WTC11 (cell line): ENCODE data around the gene CABLES1. TPM values are rescaled to one million over a fixed set of nuclear protein-coding genes. Genes with fewer than 3 reads are reported as not detected.

Experiments used
- ATAC-seq: fragments of 200-7000 bp; cut with Tn5 transposase; 2 replicates; pipeline ENCODE4 v1.10.0; 2021; ENCODE audit warnings: mild to moderate bottlenecking, moderate library complexity
- CTCF ChIA-PET: fragments of 300-600 bp; sonication (Branson Sonifier 250); formaldehyde crosslinking; loops from one replicate; lab custom pipeline; 2021; ENCODE audit warnings: antibody characterized with exemption; lab: Charles Lee
- POLR2A ChIA-PET: fragments of 350-600 bp; sonication (Branson Sonifier 250); formaldehyde crosslinking; loops from one replicate; lab custom pipeline; 2021; ENCODE audit warnings: antibody characterized with exemption; lab: Charles Lee
- DNase-seq: peaks from one replicate; pipeline ENCODE4 v3.0.0; 2021; ENCODE audit warnings: low spot score
- H3K27ac Mint-ChIP-seq: 2 replicates; pipeline ENCODE4 v1.8.0; 2021; ENCODE audit warnings: mixed read lengths
- H3K27me3 Mint-ChIP-seq: 2 replicates; pipeline ENCODE4 v1.8.0; 2021; ENCODE audit warnings: low read depth, mild to moderate bottlenecking, moderate library complexity, mixed read lengths
- H3K36me3 Mint-ChIP-seq: 2 replicates; pipeline ENCODE4 v1.8.0; 2021; ENCODE audit warnings: mixed read lengths
- H3K4me1 Mint-ChIP-seq: 2 replicates; pipeline ENCODE4 v1.8.0; 2022; ENCODE audit warnings: mixed read lengths
- H3K4me3 Mint-ChIP-seq: 2 replicates; pipeline ENCODE4 v1.8.0; 2021; ENCODE audit warnings: mild to moderate bottlenecking, moderate library complexity, mixed read lengths
- H3K9me3 Mint-ChIP-seq: 2 replicates; pipeline ENCODE4 v1.8.0; 2021; ENCODE audit warnings: mixed read lengths
- ATF6 ChIP-seq: sonication (generic); formaldehyde crosslinking; IDR thresholded peaks from 2 replicates; pipeline ENCODE4 v1.8.1; 2023; ENCODE audit warnings: mild to moderate bottlenecking, missing genetic modification reagents
- CBFB ChIP-seq: sonication (generic); formaldehyde crosslinking; IDR thresholded peaks from 2 replicates; pipeline ENCODE4 v1.8.1; 2022; ENCODE audit warnings: mild to moderate bottlenecking, low read depth, missing genetic modification reagents
- ELF4 ChIP-seq: sonication (generic); formaldehyde crosslinking; IDR thresholded peaks from 2 replicates; pipeline ENCODE4 v1.8.1; 2022; ENCODE audit warnings: low read depth, mild to moderate bottlenecking, moderate library complexity, missing genetic modification reagents
- ESRRA ChIP-seq: sonication (generic); formaldehyde crosslinking; IDR thresholded peaks from 2 replicates; pipeline ENCODE4 v1.8.1; 2022; ENCODE audit warnings: mild to moderate bottlenecking, missing genetic modification reagents, borderline replicate concordance
- ETV6 ChIP-seq: sonication (generic); formaldehyde crosslinking; IDR thresholded peaks from 2 replicates; pipeline ENCODE4 v1.8.1; 2022; ENCODE audit warnings: mild to moderate bottlenecking, missing genetic modification reagents
- FOXK1 ChIP-seq: sonication (generic); formaldehyde crosslinking; IDR thresholded peaks from 2 replicates; pipeline ENCODE4 v1.8.0; 2022; ENCODE audit warnings: mild to moderate bottlenecking, moderate library complexity, missing genetic modification reagents
- HMGA2 ChIP-seq: fragments of 250-450 bp; sonication (Bioruptor Pico); IDR thresholded peaks from 2 replicates; pipeline ENCODE4 v1.4.0; 2021; ENCODE audit warnings: mild to moderate bottlenecking, moderate library complexity
- IRF1 ChIP-seq: sonication (generic); formaldehyde crosslinking; IDR thresholded peaks from 2 replicates; pipeline ENCODE4 v1.8.0; 2023; ENCODE audit warnings: missing genetic modification reagents
- IRF2 ChIP-seq: sonication (generic); formaldehyde crosslinking; IDR thresholded peaks from 2 replicates; pipeline ENCODE4 v1.8.0; 2022; ENCODE audit warnings: low read depth, missing genetic modification reagents, borderline replicate concordance
- JUN ChIP-seq: sonication (generic); formaldehyde crosslinking; IDR thresholded peaks from 2 replicates; pipeline ENCODE4 v1.8.0; 2023; ENCODE audit warnings: mild to moderate bottlenecking, missing genetic modification reagents
- NR3C1 ChIP-seq: sonication (generic); formaldehyde crosslinking; conservative IDR thresholded peaks from 2 replicates; pipeline ENCODE4 v1.8.1; 2023; ENCODE audit warnings: low read depth, mild to moderate bottlenecking, missing genetic modification reagents
- PRDM15 ChIP-seq: sonication (generic); formaldehyde crosslinking; IDR thresholded peaks from 2 replicates; pipeline ENCODE4 v1.8.0; 2022; ENCODE audit warnings: missing genetic modification reagents
- PRRX2 ChIP-seq: fragments of 250-450 bp; sonication (Bioruptor Pico); IDR thresholded peaks from 2 replicates; pipeline ENCODE4 v1.8.0; 2021; ENCODE audit warnings: mild to moderate bottlenecking
- RORB ChIP-seq: fragments of 250-450 bp; sonication (Bioruptor Pico); IDR thresholded peaks from 2 replicates; pipeline ENCODE4 v1.9.0; 2021; ENCODE audit warnings: mild to moderate bottlenecking
- SP1 ChIP-seq: sonication (generic); formaldehyde crosslinking; conservative IDR thresholded peaks from 2 replicates; pipeline ENCODE4 v1.8.1; 2022; ENCODE audit warnings: missing genetic modification reagents
- TP53 ChIP-seq: sonication (generic); formaldehyde crosslinking; IDR thresholded peaks from 2 replicates; pipeline ENCODE4 v1.8.1; 2023; ENCODE audit warnings: mild to moderate bottlenecking, missing genetic modification reagents
- ZNF121 ChIP-seq: sonication (generic); formaldehyde crosslinking; IDR thresholded peaks from 2 replicates; pipeline ENCODE4 v1.8.0; 2023; ENCODE audit warnings: missing genetic modification reagents
- ZNF138 ChIP-seq: sonication (generic); formaldehyde crosslinking; conservative IDR thresholded peaks from 2 replicates; pipeline ENCODE4 v1.8.1; 2022; ENCODE audit warnings: mild to moderate bottlenecking, moderate library complexity, missing genetic modification reagents
- total RNA-seq: library from RNA; stranded (reverse); gene quantifications from 3 replicates; pipeline ENCODE4 v1.2.3, GENCODE V29; 2021
- TF ChIP-seq, protein P1 (sequence below): sonication (generic); formaldehyde crosslinking; IDR thresholded peaks from 2 replicates; pipeline ENCODE4 v1.8.0; 2022; ENCODE audit warnings: mild to moderate bottlenecking, missing genetic modification reagents
- TF ChIP-seq, protein P2 (sequence below): sonication (generic); formaldehyde crosslinking; conservative IDR thresholded peaks from 2 replicates; pipeline ENCODE4 v1.8.1; 2023; ENCODE audit warnings: mild to moderate bottlenecking, low read depth, missing genetic modification reagents, moderate library complexity
- TF ChIP-seq, protein P3 (sequence below): sonication (generic); formaldehyde crosslinking; IDR thresholded peaks from 2 replicates; pipeline ENCODE4 v1.8.1; 2022; ENCODE audit warnings: low read depth, missing genetic modification reagents, borderline replicate concordance

Gene CABLES1
- total RNA-seq, 1 experiment from 2014 or later: 17.0 TPM

GRCh38 chr18:23248826-23249225, 113.5 kb downstream of the CABLES1 start:
- peaks cover 83% of the 10 kb centered on the region for H3K36me3 Mint-ChIP-seq
- DNase-seq: no peak
- no peak overlapping the region for H3K4me3 Mint-ChIP-seq
- H3K27me3 Mint-ChIP-seq: no peaks in the 10 kb centered on the region; the same call in 1 of the 2 replicates
- no peak for ATAC-seq
- ChIA-PET POLR2A (interaction anchor here (1.2 kb wide), 1 partner anchor 10 kb away, joined by 3 read pairs; no protein-coding TSS in a partner anchor), CTCF (interaction anchor here (1.6 kb wide), 1 partner anchor 11 kb away, joined by 3 read pairs; no protein-coding TSS in a partner anchor)
- TF ChIP-seq, protein P1, sequence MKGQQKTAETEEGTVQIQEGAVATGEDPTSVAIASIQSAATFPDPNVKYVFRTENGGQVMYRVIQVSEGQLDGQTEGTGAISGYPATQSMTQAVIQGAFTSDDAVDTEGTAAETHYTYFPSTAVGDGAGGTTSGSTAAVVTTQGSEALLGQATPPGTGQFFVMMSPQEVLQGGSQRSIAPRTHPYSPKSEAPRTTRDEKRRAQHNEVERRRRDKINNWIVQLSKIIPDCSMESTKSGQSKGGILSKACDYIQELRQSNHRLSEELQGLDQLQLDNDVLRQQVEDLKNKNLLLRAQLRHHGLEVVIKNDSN (CRISPR knock-in tag): no peak
- TF ChIP-seq JUN (CRISPR knock-in tag) (no peak), TP53 (no peak), ESRRA (CRISPR knock-in tag) (no peak), ZNF138 (CRISPR knock-in tag) (no peak), FOXK1 (CRISPR knock-in tag) (no peak), ETV6 (no peak)
- TF ChIP-seq, protein P2, sequence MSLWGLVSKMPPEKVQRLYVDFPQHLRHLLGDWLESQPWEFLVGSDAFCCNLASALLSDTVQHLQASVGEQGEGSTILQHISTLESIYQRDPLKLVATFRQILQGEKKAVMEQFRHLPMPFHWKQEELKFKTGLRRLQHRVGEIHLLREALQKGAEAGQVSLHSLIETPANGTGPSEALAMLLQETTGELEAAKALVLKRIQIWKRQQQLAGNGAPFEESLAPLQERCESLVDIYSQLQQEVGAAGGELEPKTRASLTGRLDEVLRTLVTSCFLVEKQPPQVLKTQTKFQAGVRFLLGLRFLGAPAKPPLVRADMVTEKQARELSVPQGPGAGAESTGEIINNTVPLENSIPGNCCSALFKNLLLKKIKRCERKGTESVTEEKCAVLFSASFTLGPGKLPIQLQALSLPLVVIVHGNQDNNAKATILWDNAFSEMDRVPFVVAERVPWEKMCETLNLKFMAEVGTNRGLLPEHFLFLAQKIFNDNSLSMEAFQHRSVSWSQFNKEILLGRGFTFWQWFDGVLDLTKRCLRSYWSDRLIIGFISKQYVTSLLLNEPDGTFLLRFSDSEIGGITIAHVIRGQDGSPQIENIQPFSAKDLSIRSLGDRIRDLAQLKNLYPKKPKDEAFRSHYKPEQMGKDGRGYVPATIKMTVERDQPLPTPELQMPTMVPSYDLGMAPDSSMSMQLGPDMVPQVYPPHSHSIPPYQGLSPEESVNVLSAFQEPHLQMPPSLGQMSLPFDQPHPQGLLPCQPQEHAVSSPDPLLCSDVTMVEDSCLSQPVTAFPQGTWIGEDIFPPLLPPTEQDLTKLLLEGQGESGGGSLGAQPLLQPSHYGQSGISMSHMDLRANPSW (CRISPR knock-in tag): no peak
- TF ChIP-seq, protein P3, sequence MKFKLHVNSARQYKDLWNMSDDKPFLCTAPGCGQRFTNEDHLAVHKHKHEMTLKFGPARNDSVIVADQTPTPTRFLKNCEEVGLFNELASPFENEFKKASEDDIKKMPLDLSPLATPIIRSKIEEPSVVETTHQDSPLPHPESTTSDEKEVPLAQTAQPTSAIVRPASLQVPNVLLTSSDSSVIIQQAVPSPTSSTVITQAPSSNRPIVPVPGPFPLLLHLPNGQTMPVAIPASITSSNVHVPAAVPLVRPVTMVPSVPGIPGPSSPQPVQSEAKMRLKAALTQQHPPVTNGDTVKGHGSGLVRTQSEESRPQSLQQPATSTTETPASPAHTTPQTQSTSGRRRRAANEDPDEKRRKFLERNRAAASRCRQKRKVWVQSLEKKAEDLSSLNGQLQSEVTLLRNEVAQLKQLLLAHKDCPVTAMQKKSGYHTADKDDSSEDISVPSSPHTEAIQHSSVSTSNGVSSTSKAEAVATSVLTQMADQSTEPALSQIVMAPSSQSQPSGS (CRISPR knock-in tag): no peak
- no peak overlapping the region for H3K27ac Mint-ChIP-seq
- peaks cover 13% of the 10 kb centered on the region for H3K4me1 Mint-ChIP-seq
- H3K9me3 Mint-ChIP-seq: peaks cover 12% of the 10 kb centered on the region

DNA sequence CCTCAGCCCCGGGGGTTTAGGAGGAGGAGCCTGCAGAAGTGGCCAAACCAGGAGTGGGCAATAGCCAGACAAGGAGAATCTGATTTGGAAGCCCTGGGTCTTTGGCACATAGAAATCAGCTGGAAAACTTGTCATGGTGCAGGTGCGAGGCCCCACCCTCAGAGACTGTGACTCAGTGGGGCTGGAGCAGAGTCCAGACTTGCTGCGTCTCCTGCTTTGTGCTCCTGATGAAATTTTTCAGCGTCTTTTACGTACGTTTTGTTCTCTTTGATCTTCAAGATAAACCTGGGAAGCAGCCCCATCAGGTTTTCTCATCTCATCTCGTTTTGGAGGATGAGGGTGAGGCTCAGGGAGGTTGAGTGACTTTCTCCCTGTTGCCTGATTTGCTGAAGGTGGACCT, 114.1 kb downstream of the CABLES1 start:
- TF ChIP-seq SP1 (CRISPR knock-in tag): no peak
- TF ChIP-seq IRF2 (CRISPR knock-in tag): no peak
- H3K4me1 Mint-ChIP-seq: peaks cover 8% of the 10 kb centered on the region
- DNase-seq (no peak), ATAC-seq (no peak)
- POLR2A ChIA-PET: interaction anchor here (1.2 kb wide), 1 partner anchor 10 kb away, joined by 3 read pairs; no protein-coding TSS in a partner anchor
- CTCF ChIA-PET: interaction anchor here (1.0 to 1.6 kb wide), 2 partner anchors 10 to 42 kb away, joined by 3 to 4 read pairs; no protein-coding TSS in a partner anchor
- H3K36me3 Mint-ChIP-seq: peaks cover 87% of the 10 kb centered on the region
- H3K27ac Mint-ChIP-seq: no peak overlapping the region
- peaks cover 12% of the 10 kb centered on the region for H3K9me3 Mint-ChIP-seq
- no peaks in the 10 kb centered on the region; the same call in 1 of the 2 replicates for H3K27me3 Mint-ChIP-seq
- no peak overlapping the region for H3K4me3 Mint-ChIP-seq

DNA sequence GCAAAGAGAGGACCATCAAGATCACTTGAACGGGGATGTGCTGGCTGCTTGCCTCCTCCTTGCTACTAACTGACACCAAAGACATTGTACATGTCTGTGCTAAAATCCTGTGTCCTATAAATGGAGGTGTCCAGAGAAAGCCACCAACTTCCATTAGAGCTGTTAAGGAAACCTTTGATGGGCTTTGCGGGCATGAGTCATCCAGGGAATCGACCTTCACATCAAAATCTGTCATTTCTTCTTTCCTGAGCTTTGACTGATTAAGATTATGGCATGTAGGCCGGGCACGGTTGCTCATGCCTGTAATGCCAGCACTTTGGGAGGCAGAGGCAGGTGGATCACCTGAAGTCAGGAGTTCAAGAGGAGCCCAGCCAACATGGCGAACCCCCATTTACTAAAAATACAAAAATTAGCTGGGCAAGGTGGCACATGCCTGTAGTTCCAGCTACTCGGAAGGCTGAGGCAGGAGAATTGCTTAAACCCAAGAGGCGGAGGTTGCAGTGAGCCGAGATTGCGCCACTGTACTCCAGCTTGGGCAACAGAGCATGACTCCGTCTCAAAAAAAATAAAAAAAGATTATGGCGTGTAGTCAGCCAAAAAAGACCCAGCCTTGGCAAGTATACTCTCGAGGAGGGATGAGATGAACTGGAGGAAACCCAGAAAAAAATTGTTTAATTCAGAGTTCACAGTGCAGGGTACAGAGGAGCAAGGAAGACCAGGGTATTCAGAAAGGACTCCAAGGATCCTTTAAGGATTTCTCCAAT, 115.8 kb downstream of the CABLES1 start:
- peak overlapping the region; percentile 65; the same call in 1 of the 2 replicates for H3K27ac Mint-ChIP-seq
- H3K9me3 Mint-ChIP-seq: peaks cover 12% of the 10 kb centered on the region
- H3K4me1 Mint-ChIP-seq: peaks cover 4% of the 10 kb centered on the region
- DNase-seq (no peak), ATAC-seq (no peak)
- no peak overlapping the region for H3K4me3 Mint-ChIP-seq
- POLR2A ChIA-PET: no interaction called here
- peaks cover 88% of the 10 kb centered on the region for H3K36me3 Mint-ChIP-seq
- H3K27me3 Mint-ChIP-seq: no peaks in the 10 kb centered on the region; the same call in 1 of the 2 replicates
- CTCF ChIA-PET: no interaction called here
- TF ChIP-seq PRDM15 (CRISPR knock-in tag) (no peak), ELF4 (CRISPR knock-in tag) (no peak), RORB (no peak), CBFB (CRISPR knock-in tag) (no peak), PRRX2 (CRISPR knock-in tag) (no peak), NR3C1 (CRISPR knock-in tag) (no peak), ATF6 (no peak), HMGA2 (no peak), ZNF121 (CRISPR knock-in tag) (no peak), IRF1 (CRISPR knock-in tag) (no peak)
